ENCODE data around the gene JAG2. TPM values are rescaled to one million over a fixed set of nuclear protein-coding genes. Genes with fewer than 3 reads are reported as not detected.
"Not testable (repeated sequence)": the region's sequence is repeated elsewhere in the genome, so short reads cannot be mapped to it uniquely, and the experiment has no call there.

JAG2 gene
- total RNA-seq, 3 donors from 2014 or later = 4.2 to 15.4 (median 13.1) TPM

DNA sequence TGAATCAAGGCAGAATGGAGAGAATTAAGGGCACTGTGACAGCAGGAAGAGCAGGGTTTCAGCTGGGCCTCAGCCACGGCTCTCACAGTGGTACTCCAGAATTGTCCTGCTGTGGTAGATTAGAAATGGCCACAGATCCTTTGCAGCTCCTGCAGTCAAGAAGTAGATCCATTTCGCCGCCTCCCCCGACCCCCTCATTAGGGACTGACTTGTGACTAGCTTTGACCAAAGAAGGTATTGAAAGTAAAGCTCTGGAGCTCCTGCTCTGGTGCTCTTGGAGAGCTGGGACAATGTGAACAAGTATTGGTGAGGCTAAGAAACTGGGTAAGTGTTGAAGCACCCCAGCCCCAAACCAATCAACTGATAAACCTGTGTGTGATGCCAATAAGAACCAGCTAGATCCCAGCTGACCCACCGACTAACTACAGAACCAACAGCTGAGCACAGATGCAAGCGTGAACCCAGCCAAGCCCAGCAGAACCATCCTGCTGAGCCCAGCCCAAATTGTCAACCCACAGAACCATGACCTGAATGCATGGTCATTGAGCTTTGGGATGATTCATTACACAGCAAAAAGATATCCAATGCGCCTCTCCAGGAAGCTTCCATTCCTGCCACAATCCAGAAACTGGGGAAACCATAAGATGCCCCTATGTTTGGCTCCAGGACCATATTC lies 50.7 kb downstream of the JAG2 start:
- Histone ChIP-seq H3K4me3 (no peak overlapping the region), H3K27me3 (no peaks in the 10 kb centered on the region), H3K4me1 (peaks cover 0 to 5% of the 10 kb centered on the region in 2 donors), H3K9me3 (peaks cover 0 to 15% of the 10 kb centered on the region in 2 donors), H3K27ac (peak overlapping the region in 1 of 2 donors; percentile 82), H3K36me3 (no peaks in the 10 kb centered on the region)
- DNase-seq (ENCODE audit: low spot score in 2 of 2) = peak; percentile 8 to 20
- TF ChIP-seq POLR2A (IDR thresholded peaks at IDR 0.05) (no peak), POLR2AphosphoS5 (IDR thresholded peaks at IDR 0.05) (no peak)
- TF ChIP-seq, protein P1, sequence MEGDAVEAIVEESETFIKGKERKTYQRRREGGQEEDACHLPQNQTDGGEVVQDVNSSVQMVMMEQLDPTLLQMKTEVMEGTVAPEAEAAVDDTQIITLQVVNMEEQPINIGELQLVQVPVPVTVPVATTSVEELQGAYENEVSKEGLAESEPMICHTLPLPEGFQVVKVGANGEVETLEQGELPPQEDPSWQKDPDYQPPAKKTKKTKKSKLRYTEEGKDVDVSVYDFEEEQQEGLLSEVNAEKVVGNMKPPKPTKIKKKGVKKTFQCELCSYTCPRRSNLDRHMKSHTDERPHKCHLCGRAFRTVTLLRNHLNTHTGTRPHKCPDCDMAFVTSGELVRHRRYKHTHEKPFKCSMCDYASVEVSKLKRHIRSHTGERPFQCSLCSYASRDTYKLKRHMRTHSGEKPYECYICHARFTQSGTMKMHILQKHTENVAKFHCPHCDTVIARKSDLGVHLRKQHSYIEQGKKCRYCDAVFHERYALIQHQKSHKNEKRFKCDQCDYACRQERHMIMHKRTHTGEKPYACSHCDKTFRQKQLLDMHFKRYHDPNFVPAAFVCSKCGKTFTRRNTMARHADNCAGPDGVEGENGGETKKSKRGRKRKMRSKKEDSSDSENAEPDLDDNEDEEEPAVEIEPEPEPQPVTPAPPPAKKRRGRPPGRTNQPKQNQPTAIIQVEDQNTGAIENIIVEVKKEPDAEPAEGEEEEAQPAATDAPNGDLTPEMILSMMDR (IDR thresholded peaks at IDR 0.05) = no peak
- intact Hi-C loops (cut with DNase I; ENCODE audit: low total_unique reads) = no loop called here

DNA sequence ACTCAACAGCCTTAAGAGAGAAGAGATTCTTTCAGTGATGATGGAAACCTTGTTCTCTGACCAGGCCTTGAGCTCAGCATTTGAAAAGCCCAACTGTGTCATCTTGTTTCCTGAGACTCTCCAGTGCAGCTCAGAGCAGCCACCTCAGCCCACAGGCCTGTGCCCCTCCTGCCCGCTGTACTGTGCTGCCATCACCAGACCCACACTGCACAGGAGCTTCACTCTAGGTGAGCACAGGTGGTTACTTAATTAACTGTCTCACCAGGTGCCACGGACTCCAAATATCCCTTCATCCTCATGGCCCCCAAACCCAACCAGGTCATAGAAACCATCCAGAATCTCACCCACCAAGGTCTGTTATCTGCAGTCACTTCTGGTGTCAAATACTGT lies 51.3 kb downstream of the JAG2 start:
- Histone ChIP-seq H3K4me3 (no peak overlapping the region), H3K4me1 (peaks cover 0 to 5% of the 10 kb centered on the region in 2 donors), H3K27me3 (no peaks in the 10 kb centered on the region), H3K27ac (no peak overlapping the region), H3K9me3 (peaks cover 0 to 13% of the 10 kb centered on the region in 2 donors), H3K36me3 (no peaks in the 10 kb centered on the region)
- no peak for TF ChIP-seq POLR2A (IDR thresholded peaks at IDR 0.05)
- TF ChIP-seq POLR2AphosphoS5 (IDR thresholded peaks at IDR 0.05) = no peak
- peak in 1 of 2 donors; percentile 2 for DNase-seq (ENCODE audit: low spot score in 2 of 2)
- intact Hi-C loops (cut with DNase I; ENCODE audit: low total_unique reads) = no loop called here

DNA sequence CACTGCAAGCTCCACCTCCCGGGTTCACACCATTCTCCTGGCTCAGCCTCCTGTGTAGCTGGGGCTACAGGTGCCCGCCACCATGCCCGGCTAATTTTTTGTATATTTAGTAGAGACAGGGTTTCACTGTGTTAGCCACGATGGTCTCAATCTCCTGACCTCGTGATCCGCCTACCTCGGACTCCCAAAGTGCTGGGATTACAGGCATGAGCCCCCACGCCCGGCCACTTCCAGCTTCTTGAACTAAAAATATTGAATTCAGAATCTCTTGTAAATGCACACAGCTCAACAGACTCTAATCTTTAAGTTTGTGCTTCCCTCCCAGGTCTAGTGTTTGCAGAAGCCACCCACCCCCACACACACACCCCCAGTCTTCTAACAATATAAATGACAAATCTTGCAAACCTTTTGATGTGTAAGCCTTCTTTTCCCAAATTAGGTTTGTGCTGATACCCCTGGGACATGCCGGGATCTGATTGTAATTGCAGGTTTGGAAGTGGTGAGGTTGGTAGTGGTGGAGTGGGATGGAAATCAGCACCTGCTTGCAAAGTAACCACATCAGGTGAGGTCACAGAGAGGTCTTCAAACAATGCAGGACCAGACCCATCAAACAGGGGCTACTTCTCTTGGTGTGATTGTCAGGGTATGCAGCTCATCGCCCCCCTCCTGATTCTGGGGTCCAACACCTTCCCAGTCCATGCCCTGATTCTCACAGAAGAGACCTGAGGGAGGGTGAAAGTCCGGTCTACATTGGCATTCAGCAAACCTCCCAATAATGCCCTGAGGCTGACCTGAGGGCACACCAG lies 51.9 kb downstream of the JAG2 start:
- H3K27me3 ChIP-seq = no peaks in the 10 kb centered on the region
- peak in 1 of 2 donors; percentile 25 for DNase-seq (ENCODE audit: low spot score in 2 of 2)
- TF ChIP-seq POLR2AphosphoS5 (IDR thresholded peaks at IDR 0.05) (no peak), POLR2A (IDR thresholded peaks at IDR 0.05) (no peak)
- TF ChIP-seq, protein P1 (IDR thresholded peaks at IDR 0.05) = no peak
- H3K27ac ChIP-seq = no peak overlapping the region
- H3K36me3 ChIP-seq = no peaks in the 10 kb centered on the region
- intact Hi-C loops (cut with DNase I; ENCODE audit: low total_unique reads) = no loop called here
- H3K4me3 ChIP-seq = no peak overlapping the region
- H3K9me3 ChIP-seq = peaks cover 0 to 7% of the 10 kb centered on the region in 2 donors
- peaks cover 0 to 5% of the 10 kb centered on the region in 2 donors for H3K4me1 ChIP-seq

DNA sequence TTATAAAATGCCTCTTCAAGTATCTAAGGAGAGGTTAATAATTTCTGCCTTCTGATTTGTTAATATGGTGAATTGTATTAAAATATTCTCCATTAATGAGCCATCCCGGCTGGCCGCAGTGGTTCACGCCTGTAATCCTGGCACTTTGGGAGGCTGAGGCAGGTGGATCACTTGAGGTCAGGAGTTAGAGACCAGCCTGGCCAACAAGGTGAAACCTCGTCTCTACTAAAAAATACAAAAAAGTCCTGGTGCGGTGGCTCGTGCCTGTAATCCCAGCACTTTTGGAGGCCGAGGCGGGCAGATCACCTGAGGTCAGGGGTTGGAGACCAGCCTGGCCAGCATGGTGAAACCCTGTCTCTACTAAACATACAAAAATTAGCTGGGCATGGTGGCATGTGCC lies 59.3 kb downstream of the JAG2 start:
- H3K4me1 ChIP-seq; H3K9me3 ChIP-seq; H3K27me3 ChIP-seq; H3K27ac ChIP-seq; intact Hi-C loops (cut with DNase I; ENCODE audit: low total_unique reads); H3K4me3 ChIP-seq; DNase-seq (ENCODE audit: low spot score in 2 of 2); H3K36me3 ChIP-seq: not testable (repeated sequence)

DNA sequence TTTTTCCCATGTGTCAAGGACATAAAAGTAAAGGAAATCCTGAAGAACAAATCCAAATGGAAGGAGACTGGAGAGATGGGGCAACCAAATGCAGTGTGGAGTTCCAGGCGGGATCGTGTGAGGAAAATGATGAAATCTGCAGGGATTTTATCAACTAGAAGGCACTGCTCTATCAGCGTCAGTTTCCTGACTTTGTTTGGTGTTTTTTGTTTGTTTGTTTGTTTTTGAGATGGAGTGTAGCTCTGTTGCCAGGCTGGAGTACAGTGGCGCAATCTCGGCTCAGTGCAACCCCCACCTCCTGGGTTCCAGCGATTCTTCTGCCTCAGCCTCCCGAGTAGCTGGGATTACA lies 60.1 kb downstream of the JAG2 start:
- intact Hi-C loops (cut with DNase I; ENCODE audit: low total_unique reads) = no loop called here
- Histone ChIP-seq H3K4me3 (no peak overlapping the region), H3K36me3 (no peaks in the 10 kb centered on the region), H3K4me1 (no peaks in the 10 kb centered on the region), H3K27me3 (no peaks in the 10 kb centered on the region), H3K27ac (no peak overlapping the region), H3K9me3 (no peaks in the 10 kb centered on the region)
- no peak for TF ChIP-seq POLR2AphosphoS5 (IDR thresholded peaks at IDR 0.05)
- TF ChIP-seq, protein P1 (IDR thresholded peaks at IDR 0.05) = no peak
- no peak for TF ChIP-seq POLR2A (IDR thresholded peaks at IDR 0.05)
- DNase-seq (ENCODE audit: low spot score in 2 of 2) = no peak

Data from breast epithelium (tissue), 4 donors.